GM20000 (cell line): ENCODE data around the gene NDC80.

Experiments used
- DNase-seq: peaks from one replicate; pipeline ENCODE4 v3.0.0; 2012; ENCODE audit warnings: low spot score
- TF ChIP-seq, protein P1 (sequence below): IDR thresholded peaks from 2 replicates; pipeline ENCODE4 v1.5.1; 2012; ENCODE audit warnings: mild to moderate bottlenecking, control low read depth; ENCODE audit errors: extremely low read depth, missing control alignments

NDC80 gene

DNA sequence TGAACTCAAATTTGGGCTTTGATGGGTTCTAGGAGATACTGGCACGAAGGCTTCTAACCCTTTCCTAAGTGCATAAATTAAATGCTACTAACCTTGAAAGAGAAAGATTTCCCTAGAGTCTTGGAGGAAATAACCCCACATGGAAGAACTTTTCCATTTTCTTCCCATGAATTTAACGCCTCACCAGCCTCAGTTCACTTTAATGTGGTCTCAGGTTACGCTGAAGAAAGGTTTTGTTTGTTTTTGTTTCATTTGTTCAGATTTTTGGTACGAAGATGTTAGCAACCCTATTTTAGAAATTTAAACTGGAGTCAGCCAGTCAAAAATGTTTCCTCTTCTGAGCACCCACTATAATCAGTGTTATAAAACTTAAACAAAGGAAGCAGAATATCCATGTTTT, 30.8 kb upstream of the NDC80 start:
- DNase-seq, result no peak

DNA sequence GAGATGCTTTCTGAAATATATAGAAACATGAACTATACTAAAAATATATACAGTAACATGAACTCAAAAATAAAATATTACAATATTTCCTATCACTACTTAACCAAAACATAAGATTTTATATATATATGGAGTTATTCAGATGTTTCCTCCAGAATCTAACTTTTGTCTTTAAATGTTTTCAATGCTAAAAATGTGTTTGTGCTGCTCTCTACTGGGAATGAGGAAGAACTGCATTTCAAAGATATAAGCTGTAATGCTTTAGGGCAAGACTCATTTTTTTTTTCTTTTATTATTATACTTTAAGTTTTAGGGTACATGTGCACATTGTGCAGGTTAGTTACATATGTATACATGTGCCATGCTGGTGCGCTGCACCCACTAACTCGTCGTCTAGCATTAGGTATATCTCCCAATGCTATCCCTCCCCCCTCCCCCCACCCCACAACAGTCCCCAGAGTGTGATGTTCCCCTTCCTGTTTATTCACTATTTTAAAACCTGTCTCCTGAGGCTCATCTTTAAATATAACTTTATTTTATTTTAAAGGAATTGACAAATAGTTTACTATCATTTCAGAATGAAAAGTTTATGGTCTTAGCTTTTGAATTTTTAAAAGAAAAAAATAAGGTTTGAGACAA, 29.3 kb upstream of the NDC80 start:
- peak; percentile 33 for DNase-seq
- TF ChIP-seq, protein P1, sequence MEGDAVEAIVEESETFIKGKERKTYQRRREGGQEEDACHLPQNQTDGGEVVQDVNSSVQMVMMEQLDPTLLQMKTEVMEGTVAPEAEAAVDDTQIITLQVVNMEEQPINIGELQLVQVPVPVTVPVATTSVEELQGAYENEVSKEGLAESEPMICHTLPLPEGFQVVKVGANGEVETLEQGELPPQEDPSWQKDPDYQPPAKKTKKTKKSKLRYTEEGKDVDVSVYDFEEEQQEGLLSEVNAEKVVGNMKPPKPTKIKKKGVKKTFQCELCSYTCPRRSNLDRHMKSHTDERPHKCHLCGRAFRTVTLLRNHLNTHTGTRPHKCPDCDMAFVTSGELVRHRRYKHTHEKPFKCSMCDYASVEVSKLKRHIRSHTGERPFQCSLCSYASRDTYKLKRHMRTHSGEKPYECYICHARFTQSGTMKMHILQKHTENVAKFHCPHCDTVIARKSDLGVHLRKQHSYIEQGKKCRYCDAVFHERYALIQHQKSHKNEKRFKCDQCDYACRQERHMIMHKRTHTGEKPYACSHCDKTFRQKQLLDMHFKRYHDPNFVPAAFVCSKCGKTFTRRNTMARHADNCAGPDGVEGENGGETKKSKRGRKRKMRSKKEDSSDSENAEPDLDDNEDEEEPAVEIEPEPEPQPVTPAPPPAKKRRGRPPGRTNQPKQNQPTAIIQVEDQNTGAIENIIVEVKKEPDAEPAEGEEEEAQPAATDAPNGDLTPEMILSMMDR, result peak; percentile 64

More for the DNA sequence above, 30.8 kb upstream of the NDC80 start:
- TF ChIP-seq, protein P1, result no peak

GRCh38 chr18:2545155-2545554, 26.2 kb upstream of the NDC80 start:
- DNase-seq, result no peak
- TF ChIP-seq, protein P1, result no peak

DNA sequence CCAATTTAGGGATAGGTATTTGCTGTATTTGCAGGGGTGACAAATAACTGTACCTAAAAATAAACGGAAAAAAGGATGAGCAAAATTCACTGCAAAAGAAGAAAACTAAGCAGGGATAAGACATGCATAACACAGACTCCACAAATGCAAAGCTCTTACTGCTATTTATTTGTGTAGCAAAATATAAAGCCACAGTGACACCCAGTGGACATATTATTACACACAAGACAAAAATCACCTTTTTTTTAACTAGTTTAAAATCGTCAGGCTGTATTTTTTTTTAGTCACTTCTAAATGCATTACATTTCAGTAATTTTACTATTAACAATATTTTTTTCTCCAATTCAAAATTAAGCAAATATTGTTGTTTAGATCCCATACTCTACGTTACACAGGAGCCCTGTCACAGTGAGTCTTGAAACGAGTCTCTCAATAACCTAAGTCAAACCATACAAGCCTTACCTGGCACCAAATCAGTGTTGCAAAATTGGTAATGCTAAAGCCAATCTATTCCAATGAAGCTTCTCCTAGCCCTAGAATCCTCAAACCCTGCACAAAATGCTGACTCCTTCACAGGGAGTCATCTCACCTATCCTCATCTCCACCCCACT, 23.8 kb upstream of the NDC80 start:
- TF ChIP-seq, protein P1, result peak; percentile 37
- DNase-seq, result peak; percentile 25

GRCh38 chr18:2549462-2549861, 21.9 kb upstream of the NDC80 start:
- TF ChIP-seq, protein P1, result no peak
- DNase-seq, result no peak

DNA sequence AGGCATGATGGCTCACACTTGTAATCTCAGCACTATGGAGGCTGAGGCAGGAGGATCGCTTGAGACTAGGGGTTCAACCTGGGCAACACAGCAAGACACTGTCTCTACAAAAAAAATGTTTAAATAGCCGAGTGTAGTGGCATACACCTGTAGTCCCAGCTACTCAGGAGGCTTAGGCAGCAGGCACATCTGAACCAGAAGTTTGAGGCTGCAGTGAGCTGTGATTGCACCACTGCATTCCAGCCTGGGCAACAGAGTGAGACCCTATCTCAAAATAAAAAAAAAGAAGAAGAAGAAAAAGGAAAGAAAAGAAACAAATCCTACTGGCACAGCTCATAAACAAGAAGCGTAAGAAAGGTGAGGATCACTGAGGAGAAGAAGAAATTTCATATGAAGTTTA, 19.9 kb upstream of the NDC80 start:
- TF ChIP-seq, protein P1, result no peak
- no peak for DNase-seq

DNA sequence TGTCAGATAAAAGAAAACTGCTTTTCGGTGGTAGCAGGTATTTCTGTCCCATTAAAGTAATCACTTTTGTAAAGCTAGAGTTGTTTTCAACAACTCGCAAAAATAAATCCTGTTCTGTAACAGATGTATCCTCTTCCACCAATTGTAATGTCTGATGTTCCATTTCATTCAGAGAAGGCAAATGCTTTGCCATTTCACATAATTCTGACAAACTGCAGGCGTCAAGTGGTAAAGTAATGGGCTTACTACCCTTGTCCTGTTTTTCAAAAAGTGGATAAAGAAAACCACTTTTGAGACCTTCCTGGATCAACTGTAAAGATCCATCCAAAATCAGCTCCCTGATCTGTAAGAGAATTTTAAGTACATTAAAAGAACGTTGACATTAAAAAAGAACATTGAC, 16.7 kb upstream of the NDC80 start:
- no peak for DNase-seq
- TF ChIP-seq, protein P1, result no peak
